ENCODE measurements around the gene GABBR2. TPM values are rescaled to one million over a fixed set of nuclear protein-coding genes. Genes with fewer than 3 reads are reported as not detected.

GABBR2 gene
- total and polyA plus RNA-seq, 9 of the 15 experiments (the other 6 are each of a cell fraction or from before 2014, with no cell fraction given): 0.15 to 1.9 (median 0.32) TPM

- no peak for TF ChIP-seq MYC (IDR thresholded peaks at IDR 0.05; ENCODE audit: low read depth, low read length)
- no peak for TF ChIP-seq MYC (CRISPR knock-in tag; IDR thresholded peaks at IDR 0.05; ENCODE audit: borderline replicate concordance, low read depth)
- TF ChIP-seq RAD21 (CRISPR knock-in tag; conservative IDR thresholded peaks at IDR 0.05 in 1 of 2, IDR thresholded peaks at IDR 0.05 in 1 of 2): no peak
- no peak for TF ChIP-seq LCOR (CRISPR knock-in tag; IDR thresholded peaks at IDR 0.05)
- no peak for TF ChIP-seq FOXJ2 (tag; IDR thresholded peaks at IDR 0.05)
- no peak for TF ChIP-seq ELF4 (CRISPR knock-in tag; IDR thresholded peaks at IDR 0.05)
- no peak for TF ChIP-seq MTF1 (CRISPR knock-in tag; IDR thresholded peaks at IDR 0.05; ENCODE audit: borderline replicate concordance)
- TF ChIP-seq SAFB2 (IDR thresholded peaks at IDR 0.05; ENCODE audit: borderline replicate concordance, low read depth, low read length, severe bottlenecking): no peak
- TF ChIP-seq, protein P1, sequence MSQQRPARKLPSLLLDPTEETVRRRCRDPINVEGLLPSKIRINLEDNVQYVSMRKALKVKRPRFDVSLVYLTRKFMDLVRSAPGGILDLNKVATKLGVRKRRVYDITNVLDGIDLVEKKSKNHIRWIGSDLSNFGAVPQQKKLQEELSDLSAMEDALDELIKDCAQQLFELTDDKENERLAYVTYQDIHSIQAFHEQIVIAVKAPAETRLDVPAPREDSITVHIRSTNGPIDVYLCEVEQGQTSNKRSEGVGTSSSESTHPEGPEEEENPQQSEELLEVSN (IDR thresholded peaks at IDR 0.05; ENCODE audit: borderline replicate concordance in 1 of 2, extremely low read depth in 1 of 2, insufficient read depth in 1 of 2, insufficient read length in 1 of 2, low read depth in 1 of 2, low read length in 1 of 2, poor library complexity in 1 of 2, severe bottlenecking in 1 of 2): no peak
- TF ChIP-seq TEAD4 (IDR thresholded peaks at IDR 0.05; ENCODE audit: low read length): peak; percentile 70
- TF ChIP-seq TEAD4 (CRISPR knock-in tag; IDR thresholded peaks at IDR 0.05; ENCODE audit: borderline replicate concordance): no peak
- no peak for TF ChIP-seq FOXA1 (IDR thresholded peaks at IDR 0.05; ENCODE audit: borderline replicate concordance)
- no peak for TF ChIP-seq CREB5 (CRISPR knock-in tag; IDR thresholded peaks at IDR 0.05)
- TF ChIP-seq NFE2L1 (tag; IDR thresholded peaks at IDR 0.05; ENCODE audit: borderline replicate concordance, low read depth): no peak
- TF ChIP-seq STAG1 (CRISPR knock-in tag; IDR thresholded peaks at IDR 0.05; ENCODE audit: borderline replicate concordance): no peak
- TF ChIP-seq CTBP1 (IDR thresholded peaks at IDR 0.05; ENCODE audit: borderline replicate concordance): peak; percentile 56; the same call in 1 of the 2 replicates
- TF ChIP-seq MTA1 (IDR thresholded peaks at IDR 0.05; ENCODE audit: borderline replicate concordance): no peak
- no peak for TF ChIP-seq EGR1 (conservative IDR thresholded peaks at IDR 0.05)
- TF ChIP-seq CBX1 (IDR thresholded peaks at IDR 0.05; ENCODE audit: low read depth): no peak
- TF ChIP-seq EHMT2 (IDR thresholded peaks at IDR 0.05): no peak
- TF ChIP-seq TBL1XR1 (IDR thresholded peaks at IDR 0.05; ENCODE audit: low read length in 2 of 2): no peak
- peak; percentile 35; the same call in 1 of the 2 replicates for TF ChIP-seq TAL1 (IDR thresholded peaks at IDR 0.05)
- TF ChIP-seq KLF1 (tag; IDR thresholded peaks at IDR 0.05): no peak
- TF ChIP-seq HNRNPUL1 (IDR thresholded peaks at IDR 0.05; ENCODE audit: low read length): no peak
- TF ChIP-seq, protein P2, sequence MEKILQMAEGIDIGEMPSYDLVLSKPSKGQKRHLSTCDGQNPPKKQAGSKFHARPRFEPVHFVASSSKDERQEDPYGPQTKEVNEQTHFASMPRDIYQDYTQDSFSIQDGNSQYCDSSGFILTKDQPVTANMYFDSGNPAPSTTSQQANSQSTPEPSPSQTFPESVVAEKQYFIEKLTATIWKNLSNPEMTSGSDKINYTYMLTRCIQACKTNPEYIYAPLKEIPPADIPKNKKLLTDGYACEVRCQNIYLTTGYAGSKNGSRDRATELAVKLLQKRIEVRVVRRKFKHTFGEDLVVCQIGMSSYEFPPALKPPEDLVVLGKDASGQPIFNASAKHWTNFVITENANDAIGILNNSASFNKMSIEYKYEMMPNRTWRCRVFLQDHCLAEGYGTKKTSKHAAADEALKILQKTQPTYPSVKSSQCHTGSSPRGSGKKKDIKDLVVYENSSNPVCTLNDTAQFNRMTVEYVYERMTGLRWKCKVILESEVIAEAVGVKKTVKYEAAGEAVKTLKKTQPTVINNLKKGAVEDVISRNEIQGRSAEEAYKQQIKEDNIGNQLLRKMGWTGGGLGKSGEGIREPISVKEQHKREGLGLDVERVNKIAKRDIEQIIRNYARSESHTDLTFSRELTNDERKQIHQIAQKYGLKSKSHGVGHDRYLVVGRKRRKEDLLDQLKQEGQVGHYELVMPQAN (IDR thresholded peaks at IDR 0.05; ENCODE audit: borderline replicate concordance): no peak
These were observed 19.8 kb downstream of the GABBR2 start (continued) for GRCh38 chr9:98688710-98689495.

All from K562 (cell line).